GM12801 (cell line): Measurements from ENCODE around the gene TDO2.

Source experiments
- CTCF ChIP-seq: IDR thresholded peaks from one replicate; pipeline ENCODE4 v1.5.1; 2011; ENCODE audit warnings: control low read depth; ENCODE audit not compliant: insufficient read length; ENCODE audit errors: extremely low read depth

Gene TDO2

DNA sequence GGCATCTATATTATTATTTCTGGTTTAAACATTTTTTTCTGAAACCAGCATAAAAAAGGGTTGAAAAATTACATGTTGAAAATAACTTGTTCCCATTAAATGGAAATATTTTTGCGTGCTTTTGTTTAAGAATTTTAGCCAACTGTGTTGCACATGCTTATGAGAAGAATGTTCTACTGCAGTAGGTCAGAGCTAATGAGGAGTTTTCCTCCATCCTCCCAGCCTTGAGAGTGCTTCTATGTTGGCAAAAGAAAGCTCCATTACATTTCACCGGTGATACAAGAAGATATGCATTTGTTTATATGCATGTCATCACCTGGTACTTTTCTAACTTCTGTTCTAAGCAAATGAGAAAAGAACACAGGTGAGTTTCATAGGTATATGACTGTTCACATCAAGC lies 13.6 kb upstream of the TDO2 start:
- no peak for TF ChIP-seq CTCF

DNA sequence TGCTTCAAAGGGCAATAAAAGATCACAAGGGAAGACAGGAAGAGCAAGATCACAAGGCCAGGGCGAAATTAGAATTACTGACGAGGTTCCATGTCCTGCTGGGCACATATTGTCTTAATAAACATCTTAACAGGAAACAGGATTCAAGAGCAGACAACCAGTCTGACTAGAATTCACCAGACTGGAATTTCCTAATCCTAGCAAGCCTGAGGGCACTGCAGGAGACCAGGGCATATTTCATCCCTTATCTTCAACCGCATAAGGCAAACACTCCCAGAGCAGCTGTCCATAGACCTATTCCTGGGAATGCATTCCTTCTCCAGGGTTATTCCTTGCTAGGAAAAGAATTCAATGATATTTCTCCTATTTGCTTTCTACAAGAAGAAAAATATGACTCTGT lies 12.4 kb upstream of the TDO2 start:
- TF ChIP-seq CTCF: no peak

GRCh38 chr4:155899891-155900290 lies 3.6 kb upstream of the TDO2 start:
- no peak for TF ChIP-seq CTCF

- TF ChIP-seq CTCF: no peak
Observed at GRCh38 chr4:155900381-155900780, 3.1 kb upstream of the TDO2 start.

- TF ChIP-seq CTCF: no peak
Observed at GRCh38 chr4:155901013-155901412, 2.5 kb upstream of the TDO2 start.

DNA sequence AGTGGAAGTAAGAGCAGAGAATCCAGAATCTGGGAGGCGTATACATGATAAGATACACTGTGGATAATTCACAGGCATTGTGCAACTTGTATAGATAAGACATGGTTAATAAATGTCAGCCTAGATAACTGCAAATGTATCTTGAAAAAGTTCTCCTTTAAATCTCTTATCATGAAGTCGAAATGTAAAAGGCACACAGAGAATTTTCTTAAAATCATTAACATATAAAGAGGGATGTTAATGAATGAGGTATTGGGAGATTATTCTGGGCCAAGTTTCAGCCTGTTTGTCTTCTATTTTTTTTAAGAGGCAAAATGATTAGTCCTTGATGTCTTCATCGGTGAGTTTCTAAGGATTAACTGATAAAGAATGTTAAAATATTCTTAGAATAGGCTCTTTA lies 835 bp downstream of the TDO2 start:
- TF ChIP-seq CTCF: no peak

GRCh38 chr4:155906554-155907247 lies 3.2 kb downstream of the TDO2 start:
- TF ChIP-seq CTCF: no peak
